Cerebellar nuclear complex (tissue), 1 donor: ENCODE data around the gene CD151.

Source experiments
- DNase-seq, 2 experiments: peaks; one replicate each; lab custom pipeline; 2025; lab: John Stamatoyannopoulos, UW

The CD151 gene

GRCh38 chr11:797296-798092 is 35.3 kb upstream of the CD151 start:
- DNase-seq: no peak

- DNase-seq: no peak
Observed at GRCh38 chr11:798093-798713, 34.5 kb upstream of the CD151 start, which contains the start of gene SLC25A22. Gene SLC25A22, minus strand, starts transcription at chr11:798281. Its CDS starts 3,275 bp downstream, at chr11:795006.

DNA sequence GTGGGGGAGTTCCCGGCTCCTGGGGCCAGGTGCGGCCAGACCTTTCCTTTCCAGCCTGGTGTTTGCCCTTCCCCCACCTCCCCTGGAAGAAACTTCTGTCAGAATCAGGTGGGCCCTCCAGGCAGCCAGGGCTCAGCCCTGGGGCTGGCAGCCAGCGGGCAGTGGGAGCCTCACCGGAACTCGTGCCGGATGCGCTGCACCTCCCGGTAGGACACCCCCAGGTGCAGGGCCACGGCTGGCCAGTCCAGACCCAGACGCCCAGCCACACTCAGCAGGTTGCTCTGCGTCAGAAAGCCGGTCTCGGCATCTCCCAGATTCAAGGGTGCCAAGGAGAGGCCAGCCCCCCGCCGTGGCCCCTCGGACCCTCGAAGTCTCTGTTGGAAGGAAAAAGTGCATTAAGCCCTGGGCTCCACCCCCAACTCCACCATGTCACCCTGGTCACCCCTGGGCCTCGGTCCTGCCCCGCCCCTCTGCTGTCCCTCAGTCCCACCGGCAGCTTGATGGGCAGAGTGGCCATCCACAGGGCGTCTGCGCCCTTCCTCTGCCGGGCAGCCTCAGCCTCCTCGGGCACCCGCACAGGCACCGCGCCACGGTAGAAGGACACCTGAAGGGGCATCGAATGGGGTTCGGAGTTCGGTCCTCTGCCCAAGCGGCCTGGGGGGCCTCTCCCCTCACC is 33.0 kb upstream of the CD151 start:
- no peak for DNase-seq

DNA sequence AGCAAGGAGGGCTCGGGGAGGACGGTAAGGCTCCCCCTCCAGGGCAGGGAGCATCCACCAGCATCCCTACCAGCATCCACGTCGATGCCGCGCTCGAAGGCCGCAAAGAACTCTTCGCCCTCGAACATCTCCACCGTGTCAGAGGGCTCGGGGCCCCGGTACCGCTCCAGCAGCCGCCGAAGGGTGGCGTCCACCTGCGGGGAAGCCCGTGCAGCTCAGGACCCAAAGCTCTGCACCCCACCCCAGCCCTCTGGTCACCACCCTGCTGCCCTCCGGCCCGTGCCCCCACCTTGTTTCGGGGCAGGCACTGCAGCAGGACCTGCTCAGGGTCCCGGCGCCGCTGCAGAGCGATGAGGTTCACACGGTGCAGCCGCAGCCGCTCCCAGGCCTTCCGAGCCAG is 32.3 kb upstream of the CD151 start:
- DNase-seq: no peak

DNA sequence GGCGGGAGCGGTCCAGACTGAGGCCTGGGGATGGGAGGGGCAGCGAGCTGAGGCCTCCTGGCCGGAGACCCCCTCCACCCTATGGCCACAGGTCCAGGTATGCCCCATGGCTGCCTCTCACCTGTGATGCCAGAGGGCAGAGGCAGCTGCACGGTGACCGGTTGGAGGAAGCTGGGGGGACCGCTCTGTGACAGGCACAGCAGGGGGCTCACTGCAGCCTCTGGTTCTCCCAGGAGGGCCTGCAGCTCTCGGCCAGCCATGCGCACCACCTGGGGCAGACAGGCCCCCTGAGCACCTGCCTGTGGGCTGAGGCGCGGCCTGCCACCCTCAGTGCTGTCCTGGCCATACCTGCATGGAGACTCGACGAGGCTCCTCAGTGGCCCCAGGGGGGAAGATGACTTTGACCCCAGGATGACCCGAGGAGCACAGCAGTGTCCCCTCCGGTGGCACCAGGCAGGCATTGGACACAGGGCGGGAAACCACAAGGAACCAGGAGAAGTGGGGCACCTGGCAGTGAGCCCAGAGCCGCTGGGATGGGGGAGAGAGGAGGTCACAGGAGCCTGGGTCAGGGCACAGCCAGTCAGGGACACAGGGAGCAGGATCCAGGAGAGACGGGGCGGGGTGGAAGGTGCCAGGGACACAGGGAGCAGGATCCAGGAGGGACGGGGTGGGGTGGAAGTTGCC is 31.5 kb upstream of the CD151 start:
- no peak for DNase-seq

- DNase-seq: no peak
Observed at GRCh38 chr11:802018-802617, 30.6 kb upstream of the CD151 start.

DNA sequence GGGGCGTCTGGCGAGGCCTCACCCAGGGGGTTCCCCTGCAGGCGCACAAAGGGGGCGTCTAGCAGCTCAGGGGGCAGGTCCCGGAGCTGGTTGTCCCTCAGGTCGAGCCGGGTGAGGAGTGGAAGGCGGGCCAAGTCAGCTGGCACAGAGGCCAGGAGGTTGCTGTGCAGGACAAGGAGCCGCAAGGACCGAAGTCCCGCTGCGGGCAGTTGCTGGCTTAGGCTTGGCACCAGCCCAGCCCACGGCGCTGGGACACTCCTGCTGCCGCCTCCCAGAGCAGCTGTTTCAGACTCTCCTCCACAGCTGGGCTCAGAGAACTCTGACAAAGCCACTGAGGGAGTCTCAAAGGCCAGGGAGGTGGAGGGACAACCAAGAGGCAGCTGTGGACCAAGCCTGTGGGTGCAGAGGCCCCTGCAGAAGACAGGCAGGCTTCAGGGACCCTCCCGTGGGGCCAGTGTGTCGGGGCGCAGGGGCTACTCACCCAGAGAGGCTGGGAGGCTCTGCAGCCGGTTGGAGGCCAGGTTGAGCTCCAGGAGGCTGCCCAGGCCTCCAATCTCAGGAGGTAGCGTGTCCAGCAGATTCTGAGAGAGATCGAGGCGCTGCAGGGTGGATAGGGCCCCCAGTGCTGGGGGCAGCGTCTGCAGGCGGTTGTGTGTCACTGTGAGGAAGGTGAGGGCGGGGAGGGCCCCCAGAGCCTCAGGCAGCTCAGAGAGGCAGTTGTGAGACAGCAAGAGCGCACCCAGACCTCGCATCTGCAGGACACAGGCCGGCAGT is 29.9 kb upstream of the CD151 start:
- no peak for DNase-seq

GRCh38 chr11:803467-803742 is 29.3 kb upstream of the CD151 start:
- DNase-seq: no peak

DNA sequence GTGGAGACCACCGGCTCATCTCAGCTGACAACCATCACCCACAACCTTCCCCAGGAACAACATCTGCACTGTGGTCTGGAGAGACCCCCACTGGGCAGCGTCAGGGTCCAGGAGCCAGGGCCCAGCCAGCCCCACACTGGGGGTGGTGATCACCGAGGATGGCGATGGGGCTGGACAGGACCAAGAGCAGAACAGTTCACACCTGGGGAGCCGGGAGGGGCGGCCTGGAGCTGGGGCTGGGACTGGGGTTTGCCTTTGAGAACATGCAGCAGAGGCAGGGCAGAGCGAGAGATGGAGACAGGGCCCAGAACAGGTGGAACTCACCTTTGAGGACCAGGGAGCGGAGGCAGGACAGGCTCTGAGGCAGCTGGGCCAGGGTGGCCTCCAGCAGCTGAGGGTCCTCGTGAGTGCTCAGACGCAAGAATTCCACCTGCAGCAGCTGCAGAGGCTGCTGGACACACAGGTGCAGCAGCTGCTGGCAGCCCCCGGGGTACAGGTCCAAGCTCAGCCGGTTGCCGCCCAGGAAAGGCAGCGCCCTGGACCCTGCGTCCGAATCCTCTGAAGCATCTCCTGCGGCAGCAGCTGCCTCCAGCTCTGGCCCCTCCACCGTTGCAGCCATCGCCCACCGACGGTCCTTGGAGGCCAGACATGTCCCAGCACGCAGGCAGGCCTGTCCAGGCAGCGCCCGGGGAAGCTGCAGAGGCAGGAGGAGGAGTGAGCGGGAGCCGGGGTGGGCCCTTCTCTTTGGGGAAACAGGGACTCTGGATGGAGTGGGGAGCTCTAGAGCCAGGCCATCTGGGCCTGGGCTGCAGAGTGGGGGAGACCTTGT is 28.8 kb upstream of the CD151 start:
- no peak for DNase-seq

- DNase-seq: no peak
Observed at GRCh38 chr11:804599-804964, 28.2 kb upstream of the CD151 start.

GRCh38 chr11:808427-809286 is 24.1 kb upstream of the CD151 start:
- DNase-seq: no peak

DNA sequence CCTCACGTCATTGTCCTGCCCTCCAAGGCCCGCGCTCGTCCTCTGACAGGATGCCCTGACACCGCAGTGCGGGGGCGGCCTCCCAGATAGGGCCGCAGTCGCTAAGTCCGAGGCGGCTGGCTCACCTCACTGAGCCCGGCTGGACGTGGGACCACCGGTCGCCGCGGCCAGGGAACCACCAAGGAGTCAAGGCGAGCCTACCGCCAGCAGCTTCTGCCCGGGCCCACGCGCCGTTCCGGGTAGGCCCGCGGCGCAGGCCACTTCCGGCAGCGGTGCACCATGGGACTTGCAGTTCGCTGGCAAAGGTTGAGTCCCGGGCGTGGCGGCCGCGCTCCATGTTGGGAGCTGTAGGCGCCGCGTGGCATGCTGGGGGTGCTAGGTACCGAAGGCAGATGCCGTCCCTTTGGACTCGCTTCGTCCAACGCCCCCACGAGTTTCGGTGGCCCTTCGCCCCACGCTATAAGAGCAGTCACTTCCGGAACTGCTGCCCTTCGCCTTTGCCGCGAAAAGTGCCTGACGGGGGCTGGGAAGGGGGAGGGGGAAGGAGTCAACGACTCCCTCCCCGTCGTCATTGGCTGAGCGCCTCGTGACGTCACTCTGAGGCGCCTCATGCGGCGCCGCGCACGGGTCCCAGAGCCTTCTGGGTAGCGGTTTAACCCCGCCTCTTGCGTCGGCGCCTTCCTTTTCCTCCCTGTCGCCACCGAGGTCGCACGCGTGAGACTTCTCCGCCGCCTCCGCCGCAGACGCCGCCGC is 23.3 kb upstream of the CD151 start, which contains the start of gene RPLP2:
Gene RPLP2 (plus strand): TSS at position 681 of the 753 bp plus-strand sequence. CDS start 268 bp downstream, outside the sequence.
- DNase-seq: peak; percentile 46 to 91

DNA sequence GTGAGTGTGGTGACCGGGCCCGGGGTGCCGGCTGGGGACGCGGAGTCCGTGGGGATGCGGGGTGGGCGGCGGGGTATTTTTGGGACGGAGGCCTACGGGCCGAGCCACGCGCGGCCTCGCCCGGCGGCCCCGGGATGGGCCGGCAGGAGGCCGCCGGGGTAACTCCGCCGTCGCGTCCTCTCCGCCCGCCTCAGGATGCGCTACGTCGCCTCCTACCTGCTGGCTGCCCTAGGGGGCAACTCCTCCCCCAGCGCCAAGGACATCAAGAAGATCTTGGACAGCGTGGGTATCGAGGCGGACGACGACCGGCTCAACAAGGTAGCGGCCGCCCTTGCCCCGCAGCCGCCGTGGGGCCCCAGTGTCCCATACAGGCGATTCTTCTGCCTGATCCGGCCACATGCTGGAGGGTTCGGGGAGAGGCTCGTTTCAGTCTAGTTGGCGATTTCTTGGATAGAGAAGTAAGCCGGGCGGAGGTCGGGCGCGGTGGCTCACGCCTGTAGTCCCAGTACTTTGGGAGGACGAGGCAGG is 22.6 kb upstream of the CD151 start:
- DNase-seq: no peak

DNA sequence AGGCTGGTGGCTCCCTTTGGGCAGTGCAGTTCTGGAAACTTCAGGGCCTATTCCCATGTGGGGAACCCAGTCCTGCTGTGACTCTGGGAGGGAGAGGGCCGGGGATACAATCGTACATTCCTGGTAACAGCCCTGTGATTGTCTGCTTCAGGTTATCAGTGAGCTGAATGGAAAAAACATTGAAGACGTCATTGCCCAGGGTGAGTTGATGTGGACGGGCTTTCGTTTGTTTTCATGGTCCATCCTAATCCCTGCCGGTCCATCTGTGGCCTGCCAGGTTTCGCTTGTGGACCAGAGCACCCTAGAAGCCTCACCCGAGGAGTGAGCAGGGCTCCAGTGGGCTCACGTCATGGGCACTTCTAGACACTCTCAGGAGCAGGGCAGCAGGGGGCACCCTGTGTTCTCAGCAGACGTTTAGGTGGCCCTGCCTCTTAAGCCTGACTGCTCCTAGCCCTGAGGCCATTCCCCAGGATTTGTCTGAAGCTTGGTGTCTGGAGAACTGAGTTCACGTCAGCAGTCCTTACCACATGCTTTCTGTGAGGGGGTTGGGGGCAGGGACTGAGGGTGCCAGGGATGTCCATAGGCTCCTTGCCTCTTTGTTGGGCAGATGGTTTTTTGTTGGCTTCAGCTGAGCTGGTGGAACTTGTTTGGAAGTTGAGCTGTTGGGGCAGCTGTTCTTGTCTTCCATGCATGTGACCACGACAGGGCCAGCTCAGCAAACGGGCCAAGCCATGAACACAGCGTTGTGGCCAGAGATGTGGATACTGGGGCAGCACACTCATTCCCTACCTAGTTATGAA is 21.1 kb upstream of the CD151 start:
- DNase-seq: no peak

GRCh38 chr11:812390-812789 is 20.4 kb upstream of the CD151 start:
- DNase-seq: no peak

DNA sequence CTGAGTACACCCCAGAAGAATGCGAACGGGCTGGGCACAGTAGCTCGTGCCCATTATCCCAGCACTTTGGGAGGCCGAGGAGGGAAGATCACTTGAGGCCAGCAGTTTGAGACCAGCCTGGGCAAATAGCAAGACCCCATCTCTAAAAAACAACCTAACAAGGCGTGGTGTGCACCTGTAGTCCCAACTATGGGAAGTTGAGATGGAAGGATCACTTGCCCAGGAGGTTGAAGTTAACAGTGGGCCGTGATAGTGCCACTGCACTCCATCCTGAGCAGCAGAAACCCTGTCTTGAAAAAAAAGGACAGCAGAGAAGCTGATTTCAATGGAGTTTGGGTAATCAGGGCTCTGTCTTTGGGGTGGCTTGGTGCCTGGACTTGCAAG is 19.7 kb upstream of the CD151 start:
- DNase-seq: no peak

DNA sequence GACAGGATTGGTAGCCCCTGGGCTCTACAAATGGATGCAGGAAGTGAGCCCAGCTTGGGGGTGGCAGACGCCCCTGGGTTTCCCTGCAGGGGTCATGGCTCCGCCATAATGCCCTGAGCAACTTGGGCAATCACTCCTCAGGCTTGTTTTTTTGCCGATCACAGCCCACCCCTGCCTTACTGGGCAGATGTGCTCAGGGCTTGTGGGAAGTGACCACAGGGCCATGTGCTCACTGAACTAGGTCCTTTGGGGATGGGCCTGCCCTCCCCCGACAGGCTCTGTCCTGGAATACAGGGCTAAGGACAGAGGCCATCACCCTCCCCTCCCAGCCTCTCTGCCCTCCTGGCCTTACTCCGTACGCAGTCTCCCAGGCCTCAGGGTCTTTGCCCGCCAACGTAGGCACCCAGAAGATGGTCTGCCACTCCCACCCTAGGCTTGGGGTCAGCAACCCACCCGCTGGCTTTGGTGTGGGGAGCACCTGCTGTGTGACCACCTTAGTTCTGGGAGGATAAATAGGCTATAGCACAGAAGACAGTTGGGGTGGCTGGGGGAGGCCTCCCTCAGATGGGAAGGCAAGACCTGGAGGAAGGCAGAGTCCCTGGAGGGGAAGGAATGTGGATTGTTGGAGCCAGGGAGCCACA is 19.2 kb upstream of the CD151 start:
- DNase-seq: no peak
